ENCODE results near the gene FHIT. TPM values are rescaled to one million over a fixed set of nuclear protein-coding genes. Genes with fewer than 3 reads are reported as not detected.

Gene FHIT
- total RNA-seq, 4 donors from 2014 or later: 4.4 to 10.6 (median 8.4) TPM

- no peak for TF ChIP-seq CTCF (IDR thresholded peaks at IDR 0.05; ENCODE audit: low read depth)
Observed at GRCh38 chr3:60323651-60324050, 927.6 kb downstream of the FHIT start.

- no peak for TF ChIP-seq CTCF (IDR thresholded peaks at IDR 0.05; ENCODE audit: low read depth)
Observed at GRCh38 chr3:60323180-60323579, 928.1 kb downstream of the FHIT start.

- no peak for TF ChIP-seq CTCF (IDR thresholded peaks at IDR 0.05; ENCODE audit: low read depth)
Observed at GRCh38 chr3:60322298-60322856, 928.9 kb downstream of the FHIT start.

- no peak for TF ChIP-seq CTCF (IDR thresholded peaks at IDR 0.05; ENCODE audit: low read depth)
Observed at GRCh38 chr3:60319179-60319858, 931.9 kb downstream of the FHIT start.

- TF ChIP-seq CTCF (IDR thresholded peaks at IDR 0.05; ENCODE audit: low read depth): no peak
Observed at GRCh38 chr3:60316121-60316797, 935.0 kb downstream of the FHIT start.

GRCh38 chr3:60313951-60314461 lies 937.2 kb downstream of the FHIT start:
- TF ChIP-seq CTCF (IDR thresholded peaks at IDR 0.05; ENCODE audit: low read depth): no peak

- TF ChIP-seq CTCF (IDR thresholded peaks at IDR 0.05; ENCODE audit: low read depth): no peak
Observed at GRCh38 chr3:60313231-60313798, 937.9 kb downstream of the FHIT start.

All from subcutaneous adipose tissue (tissue), 4 donors.